ENCODE measurements around the gene SPOCK2.
A peak's percentile ranks its signal among the peaks of the same experiment; 100 is the strongest.

The SPOCK2 gene

GRCh38 chr10:72069751-72070526 lies 18.4 kb downstream of the SPOCK2 start:
- DNase-seq: peak; percentile 92

GRCh38 chr10:72068901-72069446 lies 19.4 kb downstream of the SPOCK2 start:
- DNase-seq: peak; percentile 85

GRCh38 chr10:72068126-72068765 lies 20.1 kb downstream of the SPOCK2 start:
- no peak for DNase-seq

GRCh38 chr10:72067463-72068125 lies 20.8 kb downstream of the SPOCK2 start:
- no peak for DNase-seq

- DNase-seq: no peak
Measured at GRCh38 chr10:72066318-72067284, 21.8 kb downstream of the SPOCK2 start.

- no peak for DNase-seq
Measured at GRCh38 chr10:72065439-72066025, 22.8 kb downstream of the SPOCK2 start.

GRCh38 chr10:72063703-72064391 lies 24.5 kb downstream of the SPOCK2 start:
- no peak for DNase-seq

- DNase-seq: no peak
Measured at GRCh38 chr10:72062832-72063702, 25.3 kb downstream of the SPOCK2 start.

GRCh38 chr10:72062382-72062781 lies 26.0 kb downstream of the SPOCK2 start:
- DNase-seq: no peak

- no peak for DNase-seq
Measured at GRCh38 chr10:72061930-72062329, 26.4 kb downstream of the SPOCK2 start.

GRCh38 chr10:72061491-72061890 lies 26.9 kb downstream of the SPOCK2 start:
- DNase-seq: no peak

GRCh38 chr10:72059843-72060822 lies 28.2 kb downstream of the SPOCK2 start:
- DNase-seq: no peak

- DNase-seq: peak; percentile 64
Measured at GRCh38 chr10:72058989-72059842, 29.1 kb downstream of the SPOCK2 start.

- DNase-seq: no peak
Measured at GRCh38 chr10:72058347-72058898, 29.9 kb downstream of the SPOCK2 start.

- no peak for DNase-seq
Measured at GRCh38 chr10:72056932-72057751, 31.2 kb downstream of the SPOCK2 start.

GRCh38 chr10:72056113-72056512 lies 32.2 kb downstream of the SPOCK2 start:
- no peak for DNase-seq

GRCh38 chr10:72053690-72054089 lies 34.7 kb downstream of the SPOCK2 start:
- no peak for DNase-seq
